ENCODE measurements around the gene CFAP58.

CFAP58 gene

DNA sequence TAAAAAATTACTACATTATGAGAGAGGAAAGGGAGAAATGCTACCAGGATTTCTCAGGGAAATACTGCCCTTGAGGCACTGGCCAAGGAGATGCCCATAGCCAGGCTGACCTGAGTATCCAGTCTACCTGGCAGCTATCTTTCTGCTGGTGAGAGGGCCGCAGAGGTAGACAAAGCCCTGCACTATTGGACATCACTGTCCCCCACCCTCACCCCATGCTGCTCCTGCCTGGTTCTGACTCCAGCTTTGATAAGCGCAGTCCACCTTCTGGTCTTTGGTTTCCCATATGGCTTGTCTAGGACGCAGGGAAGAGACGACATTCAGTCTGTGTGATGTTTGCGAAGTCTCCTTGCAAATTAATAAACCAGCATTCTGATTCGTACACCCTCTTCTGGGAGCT, 19.1 kb upstream of the CFAP58 start:
- no peak for DNase-seq (ENCODE audit: low spot score)

GRCh38 chr10:104334965-104335650, 18.5 kb upstream of the CFAP58 start:
- no peak for DNase-seq (ENCODE audit: low spot score)

DNA sequence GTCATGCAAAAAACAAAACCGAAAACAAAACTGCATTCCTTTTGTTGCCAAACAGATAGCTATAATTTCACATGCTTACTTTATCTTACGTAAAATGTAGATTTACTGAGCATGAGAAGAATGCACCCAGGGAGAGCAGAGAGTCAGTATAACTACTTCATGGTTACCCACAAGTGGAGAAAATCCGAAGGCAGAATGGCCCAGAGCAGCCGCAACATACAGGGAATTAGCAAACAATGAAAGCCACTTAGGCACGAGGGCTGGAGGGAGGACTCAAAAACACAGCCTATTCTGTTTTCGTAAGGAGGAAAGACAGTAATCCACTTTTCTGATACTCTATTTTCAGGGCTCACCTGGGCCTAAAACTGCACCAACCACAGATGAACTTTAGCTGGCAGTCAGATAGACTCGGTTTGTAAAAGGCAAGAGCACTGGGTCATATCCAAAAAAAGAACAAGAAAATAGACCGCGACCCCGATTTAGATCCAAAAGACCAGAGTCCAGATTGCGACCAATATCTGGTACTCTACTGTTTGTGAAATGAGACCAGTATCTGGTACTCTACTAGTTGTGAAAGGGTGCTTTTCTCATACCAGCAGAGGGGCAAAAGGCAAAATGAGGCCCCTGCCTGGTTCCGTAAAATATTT, 16.7 kb upstream of the CFAP58 start:
- DNase-seq (ENCODE audit: low spot score) = no peak

- no peak for DNase-seq (ENCODE audit: low spot score)
These were observed 16.1 kb upstream of the CFAP58 start for GRCh38 chr10:104337521-104337984.

DNA sequence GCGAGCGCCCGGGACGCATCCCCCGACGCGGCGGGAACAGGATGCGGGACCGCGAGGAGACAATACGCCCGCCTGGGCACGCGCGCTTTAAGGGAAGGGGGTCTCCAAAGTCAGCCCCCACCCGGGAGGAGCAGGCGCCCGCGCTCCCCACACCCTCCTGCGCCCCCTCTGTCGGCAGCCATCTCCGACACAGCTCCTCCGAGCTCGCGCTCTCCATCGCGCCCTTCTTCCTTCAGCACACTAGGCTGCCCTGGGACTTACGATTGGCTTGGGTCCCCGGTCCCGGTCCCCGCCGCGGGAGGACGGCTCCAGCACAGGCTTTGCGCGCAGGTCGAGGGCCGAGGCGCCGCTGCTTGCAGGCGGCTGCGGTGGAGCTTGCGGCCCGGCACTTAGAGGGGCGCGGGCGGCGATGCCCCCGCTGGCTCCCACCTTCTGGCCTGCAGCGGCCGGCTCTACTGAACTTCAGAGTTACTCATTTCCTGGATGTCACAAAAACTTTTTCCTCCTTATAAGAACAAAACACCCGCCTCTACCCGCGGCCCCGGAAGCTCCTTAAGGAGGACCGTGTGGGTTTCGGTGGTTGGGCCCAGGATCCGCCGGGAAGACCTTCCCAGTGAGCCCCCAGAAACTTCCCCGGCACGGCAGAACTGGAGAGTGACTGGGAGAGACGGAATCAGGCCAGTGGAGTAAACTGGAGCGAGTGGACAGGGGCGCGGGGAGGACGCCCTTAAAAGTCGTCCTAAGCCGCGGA, 15.5 kb upstream of the CFAP58 start, which contains the start of gene ITPRIP:
Gene ITPRIP (minus strand): TSS at position 481 of the 751 bp plus-strand sequence. CDS start 22,414 bp downstream, outside the sequence.
- DNase-seq (ENCODE audit: low spot score) = peak; percentile 74

- DNase-seq (ENCODE audit: low spot score) = no peak
These were observed 14.0 kb upstream of the CFAP58 start for GRCh38 chr10:104339469-104340110.

GRCh38 chr10:104340111-104340526, 13.5 kb upstream of the CFAP58 start:
- no peak for DNase-seq (ENCODE audit: low spot score)

DNA sequence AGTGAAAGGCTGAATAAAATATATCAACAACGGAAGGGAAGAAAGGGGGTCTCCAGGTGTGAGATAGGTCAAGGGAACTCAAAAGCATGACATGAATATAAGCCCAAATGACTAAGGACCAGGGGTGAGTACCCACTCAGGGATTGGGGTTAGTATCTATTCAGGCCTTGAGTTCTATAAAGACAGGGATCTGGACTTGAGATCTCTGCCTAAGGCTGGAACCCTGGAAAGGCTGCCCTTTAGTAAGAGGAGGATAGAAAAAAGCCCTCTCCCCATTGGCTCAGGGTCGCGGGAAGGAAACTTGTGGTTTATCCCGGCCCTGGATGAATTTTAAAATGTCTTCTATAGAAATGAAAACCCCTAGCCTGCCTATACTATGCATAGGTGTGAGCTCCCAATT, 13.0 kb upstream of the CFAP58 start:
- no peak for DNase-seq (ENCODE audit: low spot score)

- DNase-seq (ENCODE audit: low spot score) = no peak
These were observed 10.7 kb upstream of the CFAP58 start for GRCh38 chr10:104342941-104343411.

DNA sequence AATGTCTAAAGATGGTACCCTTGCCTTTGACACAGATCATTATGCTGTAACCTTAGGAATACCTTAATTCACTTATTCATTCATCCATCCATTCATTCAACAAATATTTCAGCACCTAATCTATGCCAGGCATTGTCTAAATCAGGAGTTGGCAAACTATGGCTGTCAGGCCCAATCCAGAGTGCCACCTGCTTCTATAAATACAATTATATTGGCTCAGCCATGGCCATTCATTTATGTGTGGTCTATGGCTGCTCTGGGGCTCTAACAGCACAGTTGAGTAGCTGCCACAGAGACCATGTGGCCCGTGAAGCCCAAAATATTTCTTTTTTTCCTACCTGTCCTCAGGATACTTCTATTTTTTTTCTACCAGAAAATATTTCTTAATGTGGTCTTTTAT, 9.4 kb upstream of the CFAP58 start:
- DNase-seq (ENCODE audit: low spot score) = no peak

- DNase-seq (ENCODE audit: low spot score) = no peak
These were observed 8.1 kb upstream of the CFAP58 start for GRCh38 chr10:104345515-104345914.

GRCh38 chr10:104345941-104346340, 7.7 kb upstream of the CFAP58 start:
- no peak for DNase-seq (ENCODE audit: low spot score)

GRCh38 chr10:104347295-104348045, 6.2 kb upstream of the CFAP58 start:
- DNase-seq (ENCODE audit: low spot score) = no peak

- no peak for DNase-seq (ENCODE audit: low spot score)
These were observed 5.0 kb upstream of the CFAP58 start for GRCh38 chr10:104348601-104349000.

DNA sequence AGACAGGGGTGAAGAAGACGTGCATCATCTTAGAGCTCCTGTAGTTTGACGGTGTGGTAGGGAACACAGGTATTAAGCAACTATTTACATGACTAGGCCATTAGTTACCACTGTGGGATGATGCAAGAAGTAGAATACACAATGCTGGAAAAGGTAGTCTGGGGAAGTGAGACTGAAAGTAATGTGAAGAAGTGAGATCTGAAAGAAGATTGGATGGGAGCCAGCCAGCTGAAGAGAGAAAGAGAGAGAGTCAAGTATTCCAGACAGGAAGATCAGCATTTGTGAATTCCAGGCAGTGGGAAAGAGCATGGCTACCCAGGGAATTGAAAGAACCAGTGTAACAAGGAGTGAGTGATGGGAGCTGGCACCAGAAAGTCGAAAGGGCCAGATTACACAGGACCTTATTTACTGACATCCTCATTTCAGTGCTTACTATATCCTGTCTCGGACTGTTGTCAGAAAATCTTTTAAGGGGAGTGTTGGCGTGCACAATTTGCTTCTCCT, 4.0 kb upstream of the CFAP58 start:
- DNase-seq (ENCODE audit: low spot score) = no peak

- DNase-seq (ENCODE audit: low spot score) = peak; percentile 74
These were observed 3.5 kb upstream of the CFAP58 start for GRCh38 chr10:104350127-104350635.

- DNase-seq (ENCODE audit: low spot score) = peak; percentile 53
These were observed 2.5 kb upstream of the CFAP58 start for GRCh38 chr10:104351061-104351702.

GRCh38 chr10:104351919-104352318, 1.7 kb upstream of the CFAP58 start:
- no peak for DNase-seq (ENCODE audit: low spot score)

DNA sequence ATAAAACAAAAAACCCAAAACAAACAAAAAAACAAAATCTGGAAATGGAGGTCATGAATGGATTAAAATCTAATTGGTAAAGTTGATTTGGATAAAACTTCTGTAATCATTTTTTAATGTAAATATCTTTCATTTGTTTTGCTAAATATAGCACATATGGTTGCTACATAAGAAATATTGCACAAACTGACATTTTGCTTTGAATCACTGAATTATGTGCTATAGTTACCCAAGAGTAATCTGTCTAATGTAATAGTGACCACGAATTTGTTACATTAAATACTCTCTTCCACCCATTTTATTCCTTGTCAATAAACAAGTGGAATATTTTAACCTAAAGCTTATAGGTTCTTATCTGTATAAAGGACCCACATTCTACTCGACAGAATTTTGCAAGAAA, 6.2 kb downstream of the CFAP58 start:
- no peak for DNase-seq (ENCODE audit: low spot score)

DNA sequence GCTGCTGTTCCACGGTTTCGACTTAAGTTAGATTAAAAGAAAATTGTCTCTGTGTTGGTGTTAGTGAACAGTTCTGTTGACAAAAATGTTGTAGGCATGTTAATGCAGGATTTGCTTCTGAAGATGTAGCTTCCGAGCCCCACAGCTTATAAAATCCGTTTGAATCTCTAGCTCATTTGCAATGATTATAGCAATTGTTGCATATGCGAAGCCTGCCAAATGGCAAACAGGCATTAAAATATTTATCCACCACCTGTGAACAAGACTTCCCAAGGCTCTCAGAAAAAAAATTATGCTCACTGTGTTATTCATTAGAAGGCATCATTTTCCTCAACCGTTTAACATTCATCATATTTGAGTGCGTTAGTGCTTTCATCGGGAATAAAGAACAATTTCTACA, 14.3 kb downstream of the CFAP58 start:
- DNase-seq (ENCODE audit: low spot score) = no peak

GRCh38 chr10:104368381-104368780, 14.7 kb downstream of the CFAP58 start:
- no peak for DNase-seq (ENCODE audit: low spot score)

Data from CD4-positive, alpha-beta T cell treated with Interleukin-2 at 100 ng/mL for 4 hours (primary cell).